Kidney (tissue), 14 donors: ENCODE results near the gene CAV1. TPM values are rescaled to one million over a fixed set of nuclear protein-coding genes. Genes with fewer than 3 reads are reported as not detected.

ENCODE experiments used
- DNase-seq, 5 donors: peaks; one replicate each; pipeline ENCODE4 v3.0.0-alpha.2; 2013 to 2020
- FAIRE-seq: peaks from 2 replicates; lab custom pipeline; 2012; peaks lifted over from hg19 to GRCh38; lab: Jason Lieb, UNC
- H3K27ac ChIP-seq, 2 donors: one replicate each; pipeline ENCODE4 v1.7.0; 2013; ENCODE audit warnings: low read depth in 2 of 2, low read length in 2 of 2, inconsistent platforms in 1 of 2
- H3K27me3 ChIP-seq: one replicate; pipeline ENCODE4 v1.7.1; 2013; ENCODE audit warnings: low read length, inconsistent platforms; ENCODE audit not compliant: control insufficient read depth, insufficient read depth
- H3K36me3 ChIP-seq, 3 donors: one replicate each; pipeline versions ENCODE4 v1.7.0 to v1.7.1; 2013; ENCODE audit warnings: low read length in 3 of 3, control low read depth in 1 of 3, inconsistent platforms in 1 of 3; ENCODE audit not compliant: insufficient read depth in 3 of 3, control insufficient read depth in 2 of 3
- H3K4me1 ChIP-seq, 3 donors: one replicate each; pipeline versions ENCODE4 v1.7.0 to v1.7.1; 2013; ENCODE audit warnings: low read length in 3 of 3, inconsistent platforms in 1 of 3, low read depth in 1 of 3; ENCODE audit not compliant: control insufficient read depth in 2 of 3, insufficient read depth in 2 of 3
- H3K4me3 ChIP-seq, 3 donors: one replicate each; pipeline versions ENCODE4 v1.7.0 to v1.8.1; 2013; ENCODE audit warnings: low read length in 3 of 3, control low read depth in 1 of 3, inconsistent platforms in 1 of 3
- H3K9ac ChIP-seq, 3 donors: one replicate each; pipeline versions ENCODE4 v1.7.0 to v1.7.1; 2013; ENCODE audit warnings: low read length in 3 of 3, control low read depth in 1 of 3, inconsistent platforms in 1 of 3
- H3K9me3 ChIP-seq, 3 donors: one replicate each; pipeline versions ENCODE4 v1.7.0 to v1.7.1; 2013; ENCODE audit warnings: low read length in 3 of 3, control low read depth in 1 of 3, inconsistent platforms in 1 of 3; ENCODE audit not compliant: control insufficient read depth in 2 of 3, insufficient read depth in 1 of 3
- CTCF ChIP-seq: IDR thresholded peaks from 3 replicates; pipeline ENCODE4 v1.5.1; 2012; ENCODE audit warnings: mild to moderate bottlenecking, moderate library complexity, borderline replicate concordance; ENCODE audit not compliant: insufficient read depth; ENCODE audit errors: extremely low read depth
- intact Hi-C: fragments of 100-400 bp; cut with DNase I; formaldehyde crosslinking; loops from one replicate; pipeline ENCODE4 v1.11.1; 2022
- polyA plus RNA-seq: library from polyadenylated mRNA; stranded (reverse); fragments of 350-450 nt; fragmentation: Illumina TruSeq; extraction: RNeasy Lipid Tissue Mini Kit (QIAGEN cat#74804); gene quantifications from one replicate; pipeline ENCODE4 v1.2.3, GENCODE V29; 2014; ENCODE audit warnings: low read depth, low replicate concordance; ENCODE audit not compliant: insufficient read depth
- total RNA-seq: library from RNA; stranded (reverse); fragmentation: NEBNext Ultra II Directional; extraction: Animal tissue kit (Norgen Biotek cat#: 25700); gene quantifications from one replicate; pipeline ENCODE4 v1.2.1, GENCODE V29; 2021
- donor health status: control.
- donor health status: control.
- donor health status: control.
- donor health status: control.
- donor health status: control.
- donor health status: DM: yes; HTN: yes; CAD: no.
- donor health status: Normal renal cell carcinoma (clear cell type).

The CAV1 gene
- total and polyA plus RNA-seq, 2 donors from 2014 or later: 15.7 to 67.2 TPM

GRCh38 chr7:116578526-116578925 is 53.7 kb downstream of the CAV1 start:
- intact Hi-C loops: no loop called here

GRCh38 chr7:116579322-116579721 is 54.5 kb downstream of the CAV1 start:
- H3K4me1 ChIP-seq: peaks cover 0 to 3% (median 0%) of the 10 kb centered on the region in 3 donors
- no peaks in the 10 kb centered on the region for H3K36me3 ChIP-seq
- intact Hi-C loops: no loop called here
- no peaks in the 10 kb centered on the region for H3K27me3 ChIP-seq
- no peak for TF ChIP-seq CTCF
- H3K9me3 ChIP-seq: no peaks in the 10 kb centered on the region
- no peak for FAIRE-seq
- no peak overlapping the region for H3K4me3 ChIP-seq
- no peak for DNase-seq
- no peak overlapping the region for H3K27ac ChIP-seq
- no peak overlapping the region for H3K9ac ChIP-seq

More at GRCh38 chr7:116578526-116578925, 53.7 kb downstream of the CAV1 start:
- Histone ChIP-seq H3K4me1 (peaks cover 0 to 3% (median 0%) of the 10 kb centered on the region in 3 donors), H3K27me3 (no peaks in the 10 kb centered on the region), H3K4me3 (no peak overlapping the region), H3K27ac (no peak overlapping the region), H3K9me3 (no peaks in the 10 kb centered on the region), H3K36me3 (no peaks in the 10 kb centered on the region), H3K9ac (no peak overlapping the region)
- FAIRE-seq: no peak
- no peak for DNase-seq
- no peak for TF ChIP-seq CTCF

GRCh38 chr7:116579835-116580234 is 55.0 kb downstream of the CAV1 start:
- DNase-seq (no peak), FAIRE-seq (no peak)
- TF ChIP-seq CTCF: no peak
- Histone ChIP-seq H3K27ac (no peak overlapping the region), H3K9ac (no peak overlapping the region), H3K27me3 (no peaks in the 10 kb centered on the region), H3K4me3 (no peak overlapping the region), H3K36me3 (no peaks in the 10 kb centered on the region), H3K4me1 (peaks cover 0 to 3% (median 0%) of the 10 kb centered on the region in 3 donors), H3K9me3 (no peaks in the 10 kb centered on the region)
- intact Hi-C loops: no loop called here

GRCh38 chr7:116582164-116582732 is 57.4 kb downstream of the CAV1 start:
- DNase-seq (no peak), FAIRE-seq (no peak)
- no peaks in the 10 kb centered on the region for H3K27me3 ChIP-seq
- TF ChIP-seq CTCF: no peak
- intact Hi-C loops: no loop called here
- H3K4me3 ChIP-seq: no peak overlapping the region
- H3K9ac ChIP-seq: no peak overlapping the region
- H3K4me1 ChIP-seq: peaks cover 0 to 3% (median 0%) of the 10 kb centered on the region in 3 donors
- H3K27ac ChIP-seq: no peak overlapping the region
- no peaks in the 10 kb centered on the region for H3K9me3 ChIP-seq
- H3K36me3 ChIP-seq: no peaks in the 10 kb centered on the region
